Body of pancreas (tissue), 4 donors: ENCODE data around the gene DAPK1. TPM values are rescaled to one million over a fixed set of nuclear protein-coding genes. Genes with fewer than 3 reads are reported as not detected.
A peak's percentile ranks its signal among the peaks of the same experiment; 100 is the strongest.

Experiments used
- ATAC-seq: fragments of 150-250 bp; one replicate; pipeline ENCODE4 v1.9.1; 2016
- DNase-seq, 4 donors: peaks; one replicate each; pipeline ENCODE4 v3.0.0-alpha.2; 2019
- H3K27ac ChIP-seq, 4 donors: fragments of 200-600 bp; sonication (generic); 1 replicate in 3 of 4; 2 replicates in 1 of 4; pipeline versions ENCODE4 v1.5.1 to v1.6.1; 2016 to 2019; ENCODE audit warnings: mild to moderate bottlenecking in 1 of 4, mixed read lengths in 1 of 4, moderate library complexity in 1 of 4
- H3K27me3 ChIP-seq, 2 donors: fragments of 200-600 bp; sonication (generic); one replicate each; pipeline ENCODE4 v1.6.0; 2016; ENCODE audit warnings: mild to moderate bottlenecking in 1 of 2
- H3K36me3 ChIP-seq, 2 donors: fragments of 200-600 bp; sonication (generic); replicated peaks in 1 of 2; 2 replicates each; pipeline ENCODE4 v1.5.1; 2016; ENCODE audit warnings: low read depth in 2 of 2; ENCODE audit not compliant: insufficient read depth in 1 of 2
- H3K4me1 ChIP-seq: fragments of 200-600 bp; sonication (generic); one replicate; pipeline ENCODE4 v1.6.0; 2016
- H3K4me3 ChIP-seq, 2 donors: fragments of 200-600 bp; sonication (generic); 1 replicate in 1 of 2; 2 replicates in 1 of 2; pipeline ENCODE4 v1.5.1; 2016 to 2019
- H3K9me3 ChIP-seq, 3 donors: fragments of 200-600 bp; sonication (generic); 1 replicate in 2 of 3; 2 replicates in 1 of 3; pipeline ENCODE4 v1.5.1; 2016
- POLR2A ChIP-seq, 3 donors: fragments of 450-650 bp; IDR thresholded peaks; one replicate each; pipeline ENCODE4 v1.6.1; 2016; ENCODE audit warnings: antibody characterized with exemption in 3 of 3, mild to moderate bottlenecking in 2 of 3
- WGBS, 2 donors: methylation state at CpG; one replicate each; pipeline ENCODE4 v1.1.5; 2017; 5-methylcytosine and 5-hydroxymethylcytosine counted together
- intact Hi-C: fragments of 100-400 bp; cut with DNase I; formaldehyde crosslinking; loops from one replicate; pipeline ENCODE4 v1.15.1; 2023
- total RNA-seq, 2 donors: library from RNA; depleted of rRNA; stranded (reverse); fragments of >200 nt; gene quantifications; one replicate each; pipeline ENCODE4 v1.1.0, GENCODE V29; 2016
- TF ChIP-seq, protein P1 (sequence below), 7 experiments: fragments of 450-650 bp in 4 of 7; fragments of 200-600 bp in 3 of 7; sonication (generic) in 3 of 7; IDR thresholded peaks; one replicate each; pipeline ENCODE4 v1.5.1; 2016 to 2019; ENCODE audit warnings: antibody characterized with exemption in 7 of 7

The DAPK1 gene
- total RNA-seq, 2 donors from 2014 or later: 79.6 to 152 TPM

GRCh38 chr9:87558606-87559190 lies 61.0 kb downstream of the DAPK1 start:
- H3K4me1 ChIP-seq: peaks cover 36% of the 10 kb centered on the region
- H3K9me3 ChIP-seq: no peaks in the 10 kb centered on the region
- no peaks in the 10 kb centered on the region for H3K36me3 ChIP-seq
- H3K4me3 ChIP-seq: no peak overlapping the region
- intact Hi-C loops: no loop called here
- ATAC-seq (no peak), DNase-seq (no peak)
- no peak overlapping the region for H3K27ac ChIP-seq
- TF ChIP-seq POLR2A (IDR thresholded peaks at IDR 0.05): no peak
- TF ChIP-seq, protein P1, sequence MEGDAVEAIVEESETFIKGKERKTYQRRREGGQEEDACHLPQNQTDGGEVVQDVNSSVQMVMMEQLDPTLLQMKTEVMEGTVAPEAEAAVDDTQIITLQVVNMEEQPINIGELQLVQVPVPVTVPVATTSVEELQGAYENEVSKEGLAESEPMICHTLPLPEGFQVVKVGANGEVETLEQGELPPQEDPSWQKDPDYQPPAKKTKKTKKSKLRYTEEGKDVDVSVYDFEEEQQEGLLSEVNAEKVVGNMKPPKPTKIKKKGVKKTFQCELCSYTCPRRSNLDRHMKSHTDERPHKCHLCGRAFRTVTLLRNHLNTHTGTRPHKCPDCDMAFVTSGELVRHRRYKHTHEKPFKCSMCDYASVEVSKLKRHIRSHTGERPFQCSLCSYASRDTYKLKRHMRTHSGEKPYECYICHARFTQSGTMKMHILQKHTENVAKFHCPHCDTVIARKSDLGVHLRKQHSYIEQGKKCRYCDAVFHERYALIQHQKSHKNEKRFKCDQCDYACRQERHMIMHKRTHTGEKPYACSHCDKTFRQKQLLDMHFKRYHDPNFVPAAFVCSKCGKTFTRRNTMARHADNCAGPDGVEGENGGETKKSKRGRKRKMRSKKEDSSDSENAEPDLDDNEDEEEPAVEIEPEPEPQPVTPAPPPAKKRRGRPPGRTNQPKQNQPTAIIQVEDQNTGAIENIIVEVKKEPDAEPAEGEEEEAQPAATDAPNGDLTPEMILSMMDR (IDR thresholded peaks at IDR 0.05): no peak
- WGBS, 2 donors: 53 to 66% methylated on average over 3 to 5 of the region's 5 CpGs
- H3K27me3 ChIP-seq: no peaks in the 10 kb centered on the region

DNA sequence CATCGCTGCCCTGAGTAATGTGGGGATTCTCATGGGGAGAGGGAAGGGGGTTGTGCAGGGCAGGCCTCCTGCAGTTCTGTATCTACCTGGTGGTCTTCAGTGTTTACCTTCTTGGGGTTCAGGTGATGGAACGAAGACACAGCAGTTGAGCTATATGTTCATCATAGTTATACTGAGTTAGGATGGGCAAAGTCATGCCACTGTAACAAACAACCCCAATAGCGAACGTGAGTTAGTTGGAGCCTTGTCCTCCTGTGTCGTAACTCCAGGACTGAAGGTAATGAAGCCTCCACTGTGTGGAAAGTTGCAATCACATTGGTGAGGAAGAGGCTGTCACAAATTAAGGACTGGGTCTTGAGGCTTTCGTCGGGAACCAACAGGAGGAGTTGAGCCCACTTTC lies 64.4 kb downstream of the DAPK1 start:
- no peaks in the 10 kb centered on the region for H3K36me3 ChIP-seq
- no peaks in the 10 kb centered on the region for H3K27me3 ChIP-seq
- H3K4me3 ChIP-seq: no peak overlapping the region
- H3K27ac ChIP-seq: no peak overlapping the region
- H3K9me3 ChIP-seq: no peaks in the 10 kb centered on the region
- no peak for TF ChIP-seq POLR2A (IDR thresholded peaks at IDR 0.05)
- TF ChIP-seq, protein P1 (IDR thresholded peaks at IDR 0.05): no peak
- DNase-seq (no peak), ATAC-seq (no peak)
- intact Hi-C loops: no loop called here
- WGBS, 2 donors: 79 to 87% methylated on average over 6 to 7 of the region's 7 CpGs
- peaks cover 40% of the 10 kb centered on the region for H3K4me1 ChIP-seq

- H3K9me3 ChIP-seq: no peaks in the 10 kb centered on the region
- no peak for ATAC-seq
- intact Hi-C loops: no loop called here
- no peaks in the 10 kb centered on the region for H3K27me3 ChIP-seq
- WGBS, 2 donors: 57 to 98% methylated on average over 2 of the region's 2 CpGs
- TF ChIP-seq POLR2A (IDR thresholded peaks at IDR 0.05): no peak
- TF ChIP-seq, protein P1 (IDR thresholded peaks at IDR 0.05): no peak
- no peak for DNase-seq
- no peak overlapping the region for H3K4me3 ChIP-seq
- H3K27ac ChIP-seq: no peak overlapping the region
- peaks cover 40% of the 10 kb centered on the region for H3K4me1 ChIP-seq
- no peaks in the 10 kb centered on the region for H3K36me3 ChIP-seq
Observed at GRCh38 chr9:87562530-87563170, 65.0 kb downstream of the DAPK1 start.

DNA sequence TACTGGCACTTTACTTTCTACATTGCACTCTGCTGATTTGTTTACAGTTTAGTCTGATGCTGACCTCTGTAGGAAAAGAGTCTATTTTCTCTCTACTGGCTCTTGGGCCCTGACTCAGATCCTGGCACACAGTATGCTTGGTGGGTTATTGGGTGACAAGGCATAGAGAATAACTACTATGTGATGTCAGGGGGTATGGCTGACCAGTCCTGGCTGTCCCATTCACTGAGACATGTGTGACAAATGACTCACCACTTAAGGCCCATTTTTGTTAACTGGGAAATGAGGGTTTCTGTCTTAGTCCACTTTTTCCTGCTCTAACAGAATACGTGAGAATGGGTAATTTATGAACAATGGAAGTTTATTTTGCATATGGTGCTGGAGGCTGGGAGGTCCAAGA lies 66.4 kb downstream of the DAPK1 start:
- WGBS, 2 donors: 83 to 100% methylated on average over 1 of the region's 1 CpG
- no peak overlapping the region for H3K4me3 ChIP-seq
- TF ChIP-seq POLR2A (IDR thresholded peaks at IDR 0.05): no peak
- TF ChIP-seq, protein P1 (IDR thresholded peaks at IDR 0.05): no peak
- intact Hi-C loops: no loop called here
- DNase-seq (no peak), ATAC-seq (no peak)
- no peaks in the 10 kb centered on the region for H3K36me3 ChIP-seq
- no peaks in the 10 kb centered on the region for H3K9me3 ChIP-seq
- no peak overlapping the region for H3K27ac ChIP-seq
- no peaks in the 10 kb centered on the region for H3K27me3 ChIP-seq
- peaks cover 41% of the 10 kb centered on the region for H3K4me1 ChIP-seq

DNA sequence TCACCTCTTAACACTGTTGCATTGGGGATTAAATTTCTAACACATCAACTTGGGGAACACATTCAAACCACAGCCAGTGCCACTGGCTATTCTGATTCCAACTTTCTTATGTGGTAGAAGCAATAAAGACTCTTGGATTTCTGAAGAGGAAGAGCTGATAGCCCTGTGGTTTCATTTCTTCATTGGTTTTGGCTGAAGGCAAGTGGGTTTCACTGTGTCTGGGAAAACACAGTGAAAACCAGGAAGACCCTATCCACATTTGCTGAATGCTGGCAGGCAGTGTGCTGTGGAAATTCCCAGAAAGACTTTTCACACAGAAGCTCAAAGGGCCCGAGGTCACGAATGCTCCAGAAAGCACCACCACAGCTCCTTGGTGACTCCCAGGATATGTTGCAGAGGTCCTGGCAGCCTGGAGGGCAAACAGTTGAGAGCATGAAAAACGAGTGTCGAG lies 67.1 kb downstream of the DAPK1 start:
- peak overlapping the region in 1 of 4 donors; percentile 17 for H3K27ac ChIP-seq
- no peaks in the 10 kb centered on the region for H3K36me3 ChIP-seq
- no peaks in the 10 kb centered on the region for H3K9me3 ChIP-seq
- TF ChIP-seq, protein P1 (IDR thresholded peaks at IDR 0.05): no peak
- TF ChIP-seq POLR2A (IDR thresholded peaks at IDR 0.05): no peak
- intact Hi-C loops: no loop called here
- no peak for ATAC-seq
- 64 to 70% methylated on average over 4 of the region's 4 CpGs for WGBS, 2 donors
- no peaks in the 10 kb centered on the region for H3K27me3 ChIP-seq
- H3K4me1 ChIP-seq: peaks cover 49% of the 10 kb centered on the region
- no peak for DNase-seq
- H3K4me3 ChIP-seq: no peak overlapping the region
